GM21717 (cell line): Measurements from ENCODE around the gene KRTAP20-2.

Source experiments
- ATAC-seq: cut with Tn5 transposase; IDR thresholded peaks from one replicate; pipeline ENCODE4 v1.9.1; 2021; ENCODE audit warnings: mild to moderate bottlenecking, moderate library complexity; ENCODE audit not compliant: unreplicated experiment

The KRTAP20-2 gene

DNA sequence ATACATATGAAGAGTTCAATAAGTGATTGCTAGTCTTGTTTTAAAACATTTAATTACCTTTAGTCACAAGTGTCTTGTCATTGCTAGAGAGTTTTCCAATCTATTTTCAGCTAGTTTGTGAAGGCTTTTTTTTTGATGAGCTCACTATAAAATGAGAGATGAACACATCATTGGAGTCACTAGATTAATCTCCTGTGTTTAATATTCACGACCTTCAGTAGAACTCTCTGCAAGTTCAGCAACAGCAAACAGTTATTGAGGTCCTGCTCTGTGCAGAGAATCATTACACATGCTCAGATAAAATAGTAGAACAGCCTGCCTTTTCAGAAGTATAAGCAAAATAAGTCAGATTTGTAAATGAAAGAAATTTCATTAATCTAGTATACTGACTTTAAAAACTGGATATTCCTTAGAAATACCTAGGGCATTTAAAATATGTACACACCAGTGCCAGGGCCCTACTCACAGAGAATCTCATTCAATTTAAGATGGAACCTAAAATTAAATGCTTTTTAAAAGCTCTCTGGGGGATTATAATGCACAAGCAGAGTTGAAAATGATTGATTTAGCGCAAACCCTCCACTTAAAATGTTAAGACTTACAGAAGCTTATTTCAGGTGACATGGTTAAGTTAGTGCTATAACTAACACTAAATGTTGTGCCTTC is 38.1 kb downstream of the KRTAP20-2 start:
- ATAC-seq, result no peak

DNA sequence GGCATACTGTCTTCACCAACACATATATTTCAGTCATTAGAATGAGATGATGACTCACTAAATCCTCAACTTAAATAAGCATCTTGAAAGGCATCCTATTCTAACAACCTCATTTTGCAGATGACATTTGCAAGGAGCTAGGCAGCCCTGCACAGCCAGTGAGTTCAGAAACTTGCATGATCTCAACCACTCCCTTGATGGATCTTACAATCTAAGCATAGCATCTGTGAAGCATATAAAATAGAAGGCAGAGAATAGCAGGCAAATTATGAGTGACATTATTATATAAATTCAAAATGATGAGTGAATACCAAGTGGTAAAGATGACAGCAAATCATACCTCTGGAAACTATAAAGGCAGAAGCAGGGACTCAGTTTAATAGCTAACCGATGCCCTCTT is 39.3 kb downstream of the KRTAP20-2 start:
- no peak for ATAC-seq

DNA sequence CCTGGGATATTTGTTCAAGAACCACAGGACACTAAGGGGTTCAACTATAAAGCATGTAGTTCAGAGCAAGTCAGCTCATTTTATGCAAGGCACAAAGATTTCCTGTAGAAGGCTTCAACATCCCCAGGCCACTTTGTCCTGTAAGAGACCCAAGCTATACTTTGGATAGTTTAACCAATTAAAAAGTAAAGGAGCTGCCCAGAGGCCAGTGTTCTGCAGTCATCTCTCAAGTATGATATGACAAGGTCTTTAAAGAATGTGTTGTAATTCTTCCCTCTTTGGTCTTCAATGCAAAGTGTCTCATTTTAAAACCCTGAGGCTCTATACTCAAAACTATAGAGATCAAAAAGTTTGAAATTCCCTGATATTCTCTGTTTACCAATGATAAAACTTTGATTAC is 41.7 kb downstream of the KRTAP20-2 start:
- ATAC-seq, result no peak

DNA sequence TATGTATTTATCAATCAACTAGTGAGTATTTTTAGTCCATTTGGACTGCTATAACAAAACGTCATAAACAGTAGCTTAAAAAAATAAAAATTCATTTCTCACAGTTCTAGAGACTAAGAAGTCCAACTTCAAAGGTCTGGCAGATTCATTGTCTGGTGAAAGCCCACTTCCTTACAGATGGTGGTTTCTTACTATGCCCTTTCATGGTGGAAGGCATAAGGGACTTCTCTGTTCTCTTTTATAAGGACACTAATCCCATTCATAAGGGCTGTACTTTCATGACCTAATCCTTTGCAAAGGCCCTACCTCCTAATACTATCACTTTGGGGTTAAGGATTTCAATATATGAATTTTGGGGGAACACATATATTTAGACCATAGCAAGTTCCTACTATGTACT is 45.6 kb downstream of the KRTAP20-2 start:
- no peak for ATAC-seq

DNA sequence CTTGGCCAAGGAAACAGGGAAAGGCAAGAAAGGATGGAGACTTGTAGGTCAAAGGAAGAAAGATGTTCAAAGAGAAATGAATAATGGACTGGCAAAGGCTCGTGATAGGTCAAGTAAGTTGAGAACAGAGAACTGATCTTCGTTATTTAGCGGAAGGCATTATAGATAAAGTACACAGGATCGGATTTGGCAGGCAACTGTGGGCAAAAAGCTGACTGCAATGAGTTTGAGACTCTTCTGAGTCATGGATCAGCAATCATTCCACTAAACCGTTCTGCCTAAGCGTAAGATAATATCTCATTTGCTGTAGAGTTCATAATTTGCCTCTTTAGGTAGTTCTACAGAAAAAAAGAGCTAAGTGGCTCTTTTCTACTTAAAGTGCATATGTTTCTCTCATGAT is 49.5 kb downstream of the KRTAP20-2 start:
- no peak for ATAC-seq
